Stimulated activated CD8-positive, alpha-beta memory T cell treated with anti-CD3 and anti-CD28 coated beads, Interleukin-12 subunit alpha, Interleukin-12 subunit beta, amount 100 ng/mL, for 4 hours (primary cell): ENCODE measurements around the gene CNOT4.
"Not testable (repeated sequence)": the region's sequence is repeated elsewhere in the genome, so short reads cannot be mapped to it uniquely, and the experiment has no call there.

Experiments
- DNase-seq: peaks from one replicate; pipeline ENCODE4 v3.0.0-alpha.2; 2020; ENCODE audit warnings: low read depth

The CNOT4 gene

GRCh38 chr7:135326636-135327280 is 183.1 kb downstream of the CNOT4 start:
- DNase-seq: no peak

GRCh38 chr7:135322571-135323340 is 187.1 kb downstream of the CNOT4 start:
- DNase-seq: no peak

GRCh38 chr7:135321556-135321955 is 188.3 kb downstream of the CNOT4 start:
- no peak for DNase-seq

- not testable (repeated sequence) for DNase-seq
These were observed 188.9 kb downstream of the CNOT4 start for GRCh38 chr7:135320953-135321352.

- no peak for DNase-seq
These were observed 189.6 kb downstream of the CNOT4 start for GRCh38 chr7:135320268-135320667.

GRCh38 chr7:135317676-135318325 is 192.1 kb downstream of the CNOT4 start:
- no peak for DNase-seq

- DNase-seq: no peak
These were observed 193.1 kb downstream of the CNOT4 start for GRCh38 chr7:135316648-135317313.

- no peak for DNase-seq
These were observed 195.9 kb downstream of the CNOT4 start for GRCh38 chr7:135313971-135314370.
